ENCODE data around the gene AGAP1. TPM values are rescaled to one million over a fixed set of nuclear protein-coding genes. Genes with fewer than 3 reads are reported as not detected.

AGAP1 gene
- total RNA-seq, 1 donor from 2014 or later, result 10.5 TPM

DNA sequence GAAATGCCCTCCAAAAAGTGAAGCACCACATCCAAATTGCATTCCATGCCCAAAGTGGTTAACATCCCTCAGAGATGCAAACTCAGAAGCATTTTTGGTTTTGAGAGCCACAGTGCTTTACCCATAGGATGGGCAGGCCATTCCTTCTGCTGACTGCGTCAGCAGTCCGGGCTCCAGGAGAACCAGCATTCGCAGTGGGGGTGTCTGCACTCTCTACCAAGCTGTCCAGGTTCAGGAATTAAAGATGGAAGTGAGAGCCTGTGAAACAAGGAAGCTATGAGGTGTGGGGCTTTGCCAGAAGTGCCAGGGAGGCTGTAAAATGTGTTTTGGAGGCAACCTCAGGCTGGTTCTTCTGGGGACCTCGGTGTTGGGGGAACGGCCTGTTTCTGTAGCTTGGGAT, 205.7 kb downstream of the AGAP1 start:
- ATAC-seq (no peak), DNase-seq (ENCODE audit: low spot score) (no peak)

DNA sequence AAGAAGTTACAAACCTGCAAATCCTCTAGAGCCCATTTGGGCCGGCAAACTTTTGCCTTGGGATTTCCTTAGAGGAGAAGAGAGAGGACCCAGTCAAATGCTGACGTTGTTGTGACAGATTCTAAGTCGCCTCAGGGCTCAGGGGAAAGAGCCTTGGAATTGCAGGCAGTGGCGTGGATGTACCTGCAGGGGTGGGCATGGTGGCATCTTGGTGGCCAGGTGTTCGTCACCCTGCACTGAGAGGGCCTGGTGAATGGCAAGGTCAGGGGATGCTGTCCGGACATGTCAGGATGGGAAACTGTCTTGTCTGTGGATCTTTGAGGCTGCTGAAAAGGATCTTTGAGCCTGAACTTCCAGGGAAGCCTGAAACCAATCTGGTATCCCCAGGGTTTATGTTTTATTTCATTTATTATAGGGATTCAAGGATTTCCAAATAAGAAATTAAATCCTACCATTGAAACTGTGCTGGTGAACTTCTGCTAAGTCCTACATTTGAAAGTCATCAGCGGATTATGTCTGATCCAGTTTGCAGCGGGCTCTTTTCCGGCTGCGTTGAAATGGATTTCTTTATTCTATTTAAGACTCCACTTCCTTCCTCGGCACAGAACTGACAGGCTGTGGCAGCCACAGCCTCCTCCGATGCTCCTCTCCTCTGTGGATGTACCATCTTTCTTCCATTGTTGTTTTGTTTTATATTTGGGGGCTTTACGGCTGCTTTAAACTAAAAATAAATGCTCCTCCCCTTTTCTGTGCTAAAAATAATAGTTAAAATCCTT, 207.6 kb downstream of the AGAP1 start:
- DNase-seq (ENCODE audit: low spot score), result no peak
- ATAC-seq, result no peak

DNA sequence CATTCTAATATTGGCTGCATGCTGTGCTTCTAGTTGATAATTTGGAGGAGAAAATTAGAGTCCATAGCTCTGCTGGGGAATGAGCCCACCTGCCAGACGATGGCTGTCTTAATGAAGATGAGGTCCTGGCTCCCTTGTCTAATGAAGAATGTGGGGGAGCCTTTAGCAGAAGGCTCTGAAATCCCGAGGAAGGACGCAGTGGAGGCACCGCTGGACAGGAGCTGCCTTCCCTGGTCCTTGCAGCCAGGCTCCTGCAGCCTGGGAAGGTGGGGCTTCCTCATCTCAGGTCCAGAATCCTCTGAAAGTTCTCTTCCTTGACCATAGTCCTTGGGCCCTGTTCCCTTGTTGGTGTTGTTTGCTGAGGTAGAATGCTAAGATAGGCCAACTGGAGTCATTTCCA, 208.3 kb downstream of the AGAP1 start:
- ATAC-seq (no peak), DNase-seq (ENCODE audit: low spot score) (no peak)

DNA sequence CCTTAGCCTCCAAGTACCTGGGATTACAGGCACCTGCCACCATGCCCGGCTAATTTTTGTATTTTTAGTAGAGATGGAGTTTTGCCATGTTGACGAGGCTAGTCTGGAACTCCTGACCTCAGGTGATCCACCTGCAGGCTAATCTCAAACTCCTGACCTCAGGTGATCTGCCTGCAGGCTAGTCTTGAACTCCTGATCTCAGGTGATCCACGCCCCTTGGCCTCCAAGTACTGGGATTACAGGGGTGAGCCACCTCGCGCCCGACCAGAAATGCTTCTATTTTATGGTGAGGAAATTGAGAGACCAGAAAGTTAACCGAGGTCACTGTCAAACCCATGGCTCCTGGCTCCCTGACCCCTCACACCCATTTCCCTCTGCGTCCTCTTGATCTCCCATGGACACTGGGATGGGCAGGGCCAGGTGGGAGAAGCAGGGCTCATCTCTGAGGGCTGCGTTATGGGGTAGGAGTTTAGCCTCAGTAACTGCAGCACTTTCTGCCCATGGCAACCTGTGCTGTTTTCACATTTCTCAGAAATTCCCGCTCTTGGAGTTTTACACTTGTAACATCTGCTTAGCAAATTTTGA, 210.0 kb downstream of the AGAP1 start:
- no peak for DNase-seq (ENCODE audit: low spot score)

DNA sequence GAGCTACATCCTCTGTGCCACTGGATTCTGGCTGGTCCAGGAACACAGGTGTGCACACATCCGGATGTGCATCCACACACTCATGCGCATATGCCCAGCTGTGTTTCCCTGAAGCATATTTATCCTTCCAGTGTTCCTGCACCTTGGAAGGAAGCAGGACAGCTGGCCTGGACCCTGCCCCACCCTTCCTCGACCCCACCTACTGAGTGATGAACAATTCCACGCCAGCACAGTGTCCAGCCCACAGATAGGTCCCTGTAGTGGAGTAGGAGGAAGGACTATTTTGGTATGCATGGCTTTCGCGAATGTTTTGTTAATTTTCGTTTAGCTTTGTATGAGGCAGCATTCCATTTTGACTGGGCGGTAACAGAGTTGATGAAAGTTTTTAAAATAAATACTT, 211.5 kb downstream of the AGAP1 start:
- ATAC-seq (no peak), DNase-seq (ENCODE audit: low spot score) (no peak)

More for the DNA sequence above, 210.0 kb downstream of the AGAP1 start:
- no peak for ATAC-seq

DNA sequence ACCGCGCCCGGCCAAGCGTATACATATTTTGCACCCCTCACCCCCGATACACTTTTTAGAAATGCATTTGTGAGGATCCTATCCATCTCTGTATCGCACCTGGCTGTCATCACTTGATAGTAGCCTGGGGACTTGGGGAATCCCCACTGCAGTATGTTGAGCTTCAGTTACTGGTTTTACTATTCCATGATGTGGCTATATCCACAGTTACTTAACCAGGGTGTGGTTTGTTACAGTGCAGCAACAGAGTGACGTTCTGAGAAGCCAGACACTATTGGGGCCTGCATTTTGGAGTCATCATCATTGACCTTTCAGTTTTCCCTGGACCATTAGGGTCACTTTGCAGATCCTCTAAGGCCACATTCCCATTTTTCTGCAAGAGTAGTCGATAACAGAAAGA, 212.7 kb downstream of the AGAP1 start:
- DNase-seq (ENCODE audit: low spot score) (no peak), ATAC-seq (no peak)

DNA sequence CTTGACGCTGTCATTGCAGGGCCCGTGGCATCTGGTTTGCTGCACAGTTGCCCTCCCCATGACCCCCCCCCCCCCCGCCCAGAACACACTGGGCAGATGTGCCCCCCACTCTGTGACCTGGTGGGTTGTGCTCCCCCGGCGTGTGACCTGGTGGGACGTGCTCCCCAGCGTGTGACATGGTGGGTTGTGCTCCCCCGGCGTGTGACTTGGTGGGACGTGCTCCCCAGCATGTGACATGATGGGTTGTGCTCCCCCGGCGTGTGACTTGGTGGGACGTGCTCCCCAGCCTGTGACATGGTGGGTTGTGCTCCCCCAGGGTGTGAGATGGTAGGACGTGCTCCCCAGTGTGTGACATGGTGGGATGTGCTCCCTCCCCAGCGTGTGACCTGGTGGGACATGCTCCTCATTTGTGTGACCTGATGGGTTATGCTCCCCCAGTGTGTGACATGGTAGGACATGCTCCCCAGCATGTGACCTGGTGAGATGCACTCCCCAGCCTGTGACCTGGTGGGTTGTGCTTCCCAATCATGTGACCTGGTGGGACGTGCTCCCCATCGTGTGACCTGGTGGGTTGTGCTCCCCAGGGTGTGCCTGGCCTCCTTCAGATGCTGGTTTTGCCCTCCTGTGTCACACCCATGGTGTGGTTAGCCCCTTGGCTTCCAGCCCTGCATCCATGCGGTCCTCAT, 213.7 kb downstream of the AGAP1 start:
- DNase-seq (ENCODE audit: low spot score) (no peak), ATAC-seq (no peak)

DNA sequence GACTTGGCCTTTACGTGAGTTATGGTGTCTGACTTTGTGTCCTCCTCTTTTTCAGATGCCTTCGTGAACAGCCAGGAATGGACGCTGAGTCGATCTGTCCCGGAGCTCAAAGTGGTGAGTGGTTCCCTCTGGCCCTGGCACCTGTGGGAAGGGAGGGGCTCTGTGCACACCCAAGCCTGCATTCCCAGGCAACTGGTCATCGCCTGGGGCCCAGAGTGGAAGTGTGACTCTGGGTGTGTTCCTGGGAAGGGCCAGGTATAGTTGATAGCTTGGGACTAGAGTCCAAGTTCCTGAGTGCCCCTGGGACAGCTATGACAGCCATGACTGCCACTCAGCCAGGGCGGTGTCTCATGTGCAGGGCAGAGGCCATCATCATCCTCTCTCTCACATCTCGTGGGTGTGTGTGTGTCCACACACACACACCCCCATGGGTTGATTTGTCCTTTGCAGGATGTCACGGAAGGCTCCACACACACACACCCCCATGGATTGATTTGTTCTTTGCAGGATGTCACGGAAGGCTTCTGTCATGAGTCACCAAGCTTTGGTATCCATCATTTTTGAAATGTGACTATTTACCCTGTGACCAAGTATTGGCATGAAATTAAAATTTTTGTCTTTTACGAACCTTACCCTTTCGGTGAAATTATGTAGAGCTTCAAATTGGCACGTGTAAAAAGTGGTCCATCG, 215.4 kb downstream of the AGAP1 start:
- DNase-seq (ENCODE audit: low spot score) (no peak), ATAC-seq (peak; percentile 16)

DNA sequence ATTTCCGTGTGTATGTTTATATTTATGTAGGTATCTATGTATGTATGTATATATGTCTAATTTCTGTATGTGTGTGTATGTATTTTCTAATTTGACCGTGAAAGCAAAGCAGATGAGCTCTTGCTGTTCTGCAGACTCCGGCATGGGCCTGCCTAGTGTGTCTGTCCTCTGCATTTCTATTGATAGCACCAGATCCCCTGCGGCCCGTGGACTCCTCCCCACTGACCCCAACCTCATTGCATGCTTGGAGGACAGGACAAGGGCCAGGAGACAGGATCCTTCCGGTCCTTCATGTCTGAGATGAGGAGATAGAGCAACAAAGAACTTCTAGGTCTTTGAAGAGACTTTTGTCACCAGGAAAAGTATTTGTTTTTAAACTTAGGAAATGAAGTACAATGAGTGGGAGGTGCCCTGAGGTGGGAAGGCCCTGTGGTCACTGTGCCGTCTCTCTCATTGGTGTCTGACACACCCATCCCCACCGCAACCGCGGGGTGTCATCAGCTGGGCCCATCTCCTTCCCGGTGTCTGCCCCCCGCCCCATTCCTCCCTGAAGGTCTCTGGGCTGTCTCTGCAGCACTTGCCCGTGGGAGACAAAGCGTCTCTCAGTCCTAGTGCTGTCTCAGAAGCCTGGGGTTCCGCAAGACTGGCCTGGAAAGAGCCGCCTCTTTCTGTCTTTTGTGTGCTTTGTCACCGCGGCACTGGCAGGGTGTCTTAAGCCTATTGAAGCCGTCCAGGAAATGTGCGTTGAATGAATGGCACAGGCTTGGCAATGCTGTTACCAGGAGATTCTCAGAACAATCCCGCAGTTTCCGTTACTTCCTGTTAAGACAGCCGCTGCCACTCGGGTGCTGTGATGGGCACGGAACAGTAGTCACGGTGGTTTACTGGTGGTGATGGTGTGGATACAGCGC, 216.4 kb downstream of the AGAP1 start:
- ATAC-seq (no peak), DNase-seq (ENCODE audit: low spot score) (no peak)

DNA sequence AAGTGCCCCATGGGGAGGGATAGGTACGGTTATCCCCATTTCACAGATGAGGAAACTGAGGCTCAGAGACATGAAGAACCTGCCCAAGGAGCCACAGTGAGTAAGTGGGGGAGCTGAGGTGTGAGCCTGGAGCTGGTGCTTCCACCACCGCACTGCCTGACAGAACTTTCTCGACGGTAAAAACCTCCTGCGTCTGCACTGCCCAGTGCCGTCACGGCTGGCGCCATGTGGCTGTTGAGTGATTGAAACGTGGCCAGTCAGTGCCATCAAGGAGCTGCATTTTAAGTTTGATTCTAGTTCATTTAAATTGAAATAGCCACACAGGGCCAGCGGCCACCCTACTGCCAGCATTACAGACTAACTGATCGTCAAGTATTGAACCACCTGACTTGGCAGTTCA, 217.1 kb downstream of the AGAP1 start:
- no peak for ATAC-seq

DNA sequence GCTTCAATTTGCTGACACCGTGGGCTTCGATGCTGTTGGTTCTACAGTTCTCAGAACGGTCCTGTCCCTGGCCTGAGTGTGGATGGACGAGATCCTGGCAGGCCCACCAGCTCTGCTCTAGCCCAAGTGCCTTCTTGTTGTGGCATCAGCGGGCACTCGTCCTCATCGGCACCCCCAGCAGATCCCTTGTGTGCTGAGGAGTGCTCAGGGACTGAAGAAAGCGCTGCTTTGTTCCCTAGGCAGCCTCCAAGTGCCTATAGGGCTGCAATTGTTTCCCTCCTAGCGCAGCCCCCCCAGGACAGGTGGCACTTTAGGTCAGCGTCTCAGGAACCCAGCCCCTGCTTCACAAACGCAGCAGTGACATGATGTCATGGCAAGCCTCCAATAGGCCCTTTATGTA, 217.7 kb downstream of the AGAP1 start:
- DNase-seq (ENCODE audit: low spot score), result no peak
- ATAC-seq, result no peak

More for the DNA sequence above, 217.1 kb downstream of the AGAP1 start:
- no peak for DNase-seq (ENCODE audit: low spot score)

DNA sequence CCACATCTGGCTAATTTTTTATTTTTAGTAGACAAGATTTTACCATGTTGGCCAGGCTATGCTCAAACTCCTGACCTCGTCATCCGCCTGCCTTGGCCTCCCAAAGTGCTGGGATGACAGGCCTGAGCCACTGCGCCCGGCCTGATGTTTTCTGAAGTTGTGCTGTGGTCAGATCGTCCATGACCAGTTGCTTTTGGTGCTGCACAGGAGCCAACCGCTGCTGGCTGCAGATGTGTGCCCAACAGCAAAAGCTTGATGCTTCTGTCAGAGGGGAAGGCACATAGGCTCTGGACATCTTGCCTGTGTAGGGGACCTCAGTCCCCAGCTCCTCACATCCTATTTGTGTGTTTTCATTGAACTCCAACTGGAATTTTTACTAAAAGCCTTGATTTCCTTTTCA, 218.3 kb downstream of the AGAP1 start:
- ATAC-seq, result no peak
- no peak for DNase-seq (ENCODE audit: low spot score)

DNA sequence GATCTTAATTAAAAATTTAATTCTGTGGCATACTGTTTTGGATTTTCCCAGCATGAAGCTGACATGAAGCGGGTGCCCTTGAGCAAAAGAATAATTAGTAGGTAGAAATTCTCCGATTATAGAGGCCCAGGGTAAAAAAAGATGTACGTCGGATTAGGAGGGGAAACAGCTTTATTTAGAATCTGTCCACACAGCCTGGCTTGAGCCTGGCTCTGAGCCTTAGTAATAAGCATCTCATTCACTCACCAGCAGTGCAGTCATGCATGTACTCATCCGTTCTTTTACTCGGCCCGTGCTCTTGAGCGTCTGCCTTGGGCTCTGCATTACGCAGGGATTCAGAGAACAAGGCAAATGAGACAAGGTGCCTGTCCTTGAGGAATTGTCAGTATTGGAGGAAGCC, 219.3 kb downstream of the AGAP1 start:
- DNase-seq (ENCODE audit: low spot score) (no peak), ATAC-seq (no peak)

DNA sequence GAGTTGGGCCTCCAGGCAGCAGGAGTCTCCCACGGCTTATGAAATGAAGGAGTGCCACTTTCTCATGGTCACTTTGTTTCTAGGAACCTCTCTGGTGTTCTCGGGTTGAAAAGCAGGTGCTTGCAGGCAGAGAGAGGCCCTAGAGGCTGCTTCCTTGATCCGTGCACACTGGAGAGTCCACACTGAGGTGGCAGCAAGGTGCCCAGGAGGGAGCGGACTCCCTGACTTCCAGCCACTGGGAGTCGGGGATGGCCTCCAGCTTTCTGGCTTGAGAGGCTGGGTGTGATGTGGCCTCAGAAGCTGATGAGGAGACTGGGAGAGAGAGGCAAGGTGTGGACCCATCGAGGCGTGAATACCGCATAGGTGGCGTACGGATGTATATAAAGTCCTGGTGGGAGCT, 221.8 kb downstream of the AGAP1 start:
- ATAC-seq (no peak), DNase-seq (ENCODE audit: low spot score) (no peak)

DNA sequence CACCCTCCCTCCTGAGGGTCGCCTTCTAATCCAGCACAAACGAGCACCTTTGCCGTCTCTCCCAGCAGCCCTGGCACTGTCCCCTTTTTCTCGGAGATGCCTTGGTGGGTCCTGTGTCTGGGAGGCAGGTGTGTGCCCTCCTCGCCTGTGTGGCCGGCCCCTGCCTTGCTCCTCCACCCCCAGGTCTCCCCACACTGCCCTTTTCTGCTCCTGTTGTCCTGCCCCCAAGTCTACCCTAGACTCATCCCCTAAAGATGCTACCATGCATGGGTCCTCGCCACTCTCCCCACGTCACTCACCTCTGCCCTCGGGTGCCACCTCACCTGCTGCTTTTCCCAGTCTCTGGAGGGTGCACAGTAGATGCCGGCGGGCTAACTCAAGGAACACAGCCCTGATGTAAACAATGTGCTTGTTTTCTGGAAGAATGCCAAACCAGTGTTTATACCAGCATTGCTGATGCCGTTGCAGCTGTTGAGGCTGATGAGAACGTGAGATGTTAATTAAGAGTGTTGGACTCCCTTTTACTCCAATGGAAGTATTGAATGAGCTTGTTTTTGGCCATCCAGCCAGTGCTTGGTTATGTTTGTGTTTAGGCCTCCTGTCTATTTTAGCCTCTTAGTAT, 223.1 kb downstream of the AGAP1 start:
- ATAC-seq (no peak), DNase-seq (ENCODE audit: low spot score) (no peak)

DNA sequence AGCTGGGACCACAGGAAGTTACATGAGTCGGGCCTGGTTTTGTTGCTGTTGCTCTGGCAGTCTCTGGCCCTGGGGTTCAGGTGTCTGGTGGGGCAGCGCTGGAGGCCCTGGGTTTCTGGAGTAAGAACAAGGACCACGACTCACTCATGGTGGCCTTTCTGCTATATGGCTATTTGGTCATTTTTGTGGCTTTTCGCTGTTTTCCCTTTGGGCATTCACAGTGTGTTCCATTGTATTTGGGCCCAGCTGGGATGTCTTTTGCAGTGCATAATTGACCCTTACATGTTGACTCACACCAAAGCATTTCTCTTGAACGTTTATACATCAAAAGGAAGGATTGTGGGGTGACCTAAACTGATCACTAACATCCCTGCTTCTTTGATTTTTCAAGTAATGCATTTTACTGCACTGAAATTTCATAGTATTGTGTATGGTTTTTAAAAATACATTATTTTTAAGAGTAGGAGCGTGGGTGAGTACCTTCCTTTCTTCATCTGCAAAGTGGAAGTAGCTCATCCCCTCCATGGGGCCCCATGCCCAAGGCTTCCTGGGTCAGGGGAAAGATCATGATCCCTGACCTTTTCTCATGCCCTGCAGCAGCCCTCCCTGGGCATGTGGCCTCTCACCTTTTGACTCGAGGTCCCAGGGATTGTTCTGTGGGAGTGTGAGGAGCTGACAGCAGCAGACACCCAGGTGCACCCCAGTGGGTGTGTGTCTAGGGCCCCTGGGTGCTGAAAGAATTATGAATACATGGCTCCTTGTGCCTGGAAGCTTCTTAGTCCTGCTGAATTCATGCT, 225.5 kb downstream of the AGAP1 start:
- DNase-seq (ENCODE audit: low spot score) (no peak), ATAC-seq (no peak)

DNA sequence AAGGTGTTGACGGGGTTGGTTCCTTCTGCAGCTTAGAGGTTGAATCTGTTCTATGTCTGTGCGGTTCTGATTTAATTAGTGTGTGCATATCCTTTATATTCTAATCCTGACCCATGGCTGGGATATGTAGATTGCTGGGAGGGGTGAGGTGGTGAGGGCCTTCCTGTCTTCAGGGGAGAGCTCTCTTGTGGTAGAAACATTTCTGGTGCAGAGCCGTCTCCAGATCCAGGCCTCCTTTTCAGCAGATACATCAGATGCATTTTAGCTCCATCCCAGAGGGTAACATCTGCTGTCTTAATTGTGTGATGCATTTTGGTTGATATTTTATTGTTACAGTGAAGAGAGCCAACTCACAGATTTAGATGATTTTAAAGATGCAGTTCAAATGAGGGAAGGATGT, 227.8 kb downstream of the AGAP1 start:
- ATAC-seq (no peak), DNase-seq (ENCODE audit: low spot score) (no peak)

DNA sequence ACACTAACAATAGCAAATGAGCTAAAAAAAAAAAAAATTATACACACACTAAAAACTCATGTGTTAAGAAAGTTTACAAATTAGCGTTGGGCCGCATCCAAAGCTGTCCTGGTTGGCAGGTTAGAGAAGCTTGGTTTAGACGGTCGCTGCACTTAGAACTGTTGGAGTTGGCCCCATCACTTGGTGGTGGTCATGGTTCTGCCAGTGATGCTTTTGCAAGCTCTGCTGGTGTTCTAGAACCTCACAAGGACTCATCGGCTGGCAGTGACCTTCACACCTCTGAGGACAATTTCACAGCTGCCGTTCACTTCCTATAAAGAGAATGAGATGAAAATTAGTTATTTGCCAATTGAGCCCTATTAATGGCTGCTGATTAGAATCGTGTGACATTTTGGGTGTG, 229.0 kb downstream of the AGAP1 start:
- ATAC-seq (no peak), DNase-seq (ENCODE audit: low spot score) (no peak)

DNA sequence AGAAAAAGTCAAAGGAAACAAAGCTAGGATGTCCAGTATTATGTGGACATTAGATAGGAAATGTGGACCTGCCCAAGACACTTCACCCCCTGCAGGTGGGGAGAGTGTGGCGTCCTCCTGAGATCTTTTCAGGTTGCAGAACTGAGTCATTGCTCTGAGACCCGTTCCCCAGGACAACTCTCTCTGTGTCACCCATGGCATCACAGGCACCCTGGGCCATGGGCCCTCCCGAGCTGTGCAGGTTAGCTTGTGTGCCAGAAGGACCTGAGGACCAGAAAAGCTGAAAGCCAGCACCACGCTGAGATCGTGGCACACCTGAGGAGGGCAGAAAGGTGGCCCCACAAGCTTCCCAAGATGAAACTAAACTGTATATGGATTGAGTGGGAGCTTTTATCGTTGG, 229.5 kb downstream of the AGAP1 start:
- ATAC-seq (no peak), DNase-seq (ENCODE audit: low spot score) (no peak)

Measured in left lobe of liver (tissue), 2 donors.